Endothelial cell of umbilical vein (primary cell): Measurements from ENCODE around the gene PDE11A. TPM values are rescaled to one million over a fixed set of nuclear protein-coding genes. Genes with fewer than 3 reads are reported as not detected.

ENCODE experiments used
- BruUV-seq: library from RNA; stranded (reverse); fragments of 400-500 nt; replicated peaks from 2 replicates; lab custom pipeline; 2021; lab: Mats Ljungman, UMichigan
- CTCF ChIA-PET: fragments of 300-600, 350-600 bp; sonication (Branson Sonifier 250); formaldehyde crosslinking; loops from one replicate; lab custom pipeline; 2021; ENCODE audit warnings: antibody characterized with exemption, inconsistent platforms; lab: Charles Lee
- POLR2A ChIA-PET: fragments of 300-600, 350-600 bp; sonication (Branson Sonifier 250); formaldehyde crosslinking; loops from one replicate; lab custom pipeline; 2021; ENCODE audit warnings: antibody characterized with exemption, inconsistent platforms; lab: Charles Lee
- DNase-seq: peaks from one replicate; pipeline ENCODE4 v3.0.0-alpha.2; 2011; ENCODE audit warnings: low read depth, low spot score
- FAIRE-seq: peaks from 2 replicates; lab custom pipeline; 2011; peaks lifted over from hg19 to GRCh38; lab: Jason Lieb, UNC
- H2AFZ ChIP-seq: 2 replicates; pipeline ENCODE4 v1.6.0; 2012; ENCODE audit warnings: low read depth, low read length, control low read depth, inconsistent platforms
- H3K27ac ChIP-seq: 2 replicates; pipeline ENCODE4 v1.5.1; 2011; ENCODE audit warnings: low read depth, mild to moderate bottlenecking, control low read depth, low read length, moderate library complexity; ENCODE audit not compliant: insufficient read depth
- H3K27me3 ChIP-seq, 2 experiments: 2 replicates each; pipeline versions ENCODE4 v1.6.0 to v1.6.1; 2011; ENCODE audit warnings: low read length in 2 of 2, mixed read lengths in 1 of 2; ENCODE audit not compliant: control insufficient read depth in 2 of 2, insufficient read depth in 2 of 2
- H3K36me3 ChIP-seq, 2 experiments: 2 replicates in 1 of 2; 3 replicates in 1 of 2; pipeline ENCODE4 v1.5.1; 2011; ENCODE audit warnings: low read length in 2 of 2, mild to moderate bottlenecking in 1 of 2, moderate library complexity in 1 of 2; ENCODE audit not compliant: control insufficient read depth in 2 of 2, insufficient read depth in 2 of 2; ENCODE audit errors: extremely low read depth in 1 of 2
- H3K4me1 ChIP-seq: 3 replicates; pipeline ENCODE4 v1.5.1; 2011; ENCODE audit warnings: mild to moderate bottlenecking, low read length; ENCODE audit not compliant: control insufficient read depth, insufficient read depth; ENCODE audit errors: extremely low read depth
- H3K4me2 ChIP-seq: 2 replicates; pipeline ENCODE4 v1.6.1; 2011; ENCODE audit warnings: low read length, control low read depth, mixed read lengths; ENCODE audit not compliant: insufficient read depth
- H3K4me3 ChIP-seq, 3 experiments: fragments of 200-600 bp in 1 of 3; sonication (generic), shearing (Covaris generic) in 1 of 3; replicated peaks in 1 of 3; 2 replicates each; pipeline ENCODE4 v1.5.1; 2011 to 2016; ENCODE audit warnings: control low read depth in 3 of 3, low read length in 3 of 3, mild to moderate bottlenecking in 2 of 3, inconsistent platforms in 1 of 3, low read depth in 1 of 3, moderate library complexity in 1 of 3; ENCODE audit not compliant: insufficient read depth in 1 of 3
- H3K79me2 ChIP-seq: 2 replicates; pipeline ENCODE4 v1.6.0; 2012; ENCODE audit warnings: low read length, inconsistent platforms; ENCODE audit not compliant: control insufficient read depth, insufficient read depth
- H3K9ac ChIP-seq: replicated peaks from 2 replicates; pipeline ENCODE3; 2011; ENCODE audit warnings: low read length, control low read depth; ENCODE audit not compliant: insufficient read depth; ENCODE audit errors: extremely low read depth
- H3K9me1 ChIP-seq: replicated peaks from 3 replicates; pipeline ENCODE4 v1.6.0; 2011; ENCODE audit warnings: mild to moderate bottlenecking, low read length; ENCODE audit not compliant: control insufficient read depth, insufficient read depth; ENCODE audit errors: extremely low read depth
- H3K9me3 ChIP-seq: replicated peaks from 2 replicates; pipeline ENCODE4 v1.5.1; 2012; ENCODE audit warnings: low read length, inconsistent platforms; ENCODE audit not compliant: control insufficient read depth, insufficient read depth
- H4K20me1 ChIP-seq: replicated peaks from 2 replicates; pipeline ENCODE3; 2011; ENCODE audit warnings: mild to moderate bottlenecking, low read length; ENCODE audit not compliant: control insufficient read depth, insufficient read depth; ENCODE audit errors: extremely low read depth
- CTCF ChIP-seq, 2 donors: IDR thresholded peaks; 1 replicate in 1 of 2; 2 replicates in 1 of 2; pipeline ENCODE4 v1.5.1; 2011; ENCODE audit warnings: low read length in 2 of 2, mild to moderate bottlenecking in 2 of 2, moderate library complexity in 2 of 2, control low read depth in 1 of 2, inconsistent platforms in 1 of 2, low read depth in 1 of 2; ENCODE audit not compliant: insufficient read depth in 1 of 2; ENCODE audit errors: extremely low read depth in 1 of 2
- FOS ChIP-seq: IDR thresholded peaks from 2 replicates; pipeline ENCODE4 v1.6.1; 2011; ENCODE audit warnings: mild to moderate bottlenecking, low read length, moderate library complexity, borderline replicate concordance; ENCODE audit not compliant: insufficient read depth
- GATA2 ChIP-seq: IDR thresholded peaks from 2 replicates; pipeline ENCODE4 v1.7.0; 2011; ENCODE audit warnings: low read depth, mild to moderate bottlenecking, moderate library complexity, mixed read lengths, low read length; ENCODE audit not compliant: insufficient read length, insufficient read depth
- JUN ChIP-seq: IDR thresholded peaks from 2 replicates; pipeline ENCODE4 v1.6.1; 2011; ENCODE audit warnings: borderline replicate concordance, low read depth; ENCODE audit not compliant: insufficient read length, insufficient read depth
- MAX ChIP-seq: IDR thresholded peaks from 2 replicates; pipeline ENCODE4 v1.6.1; 2011; ENCODE audit not compliant: insufficient read depth, insufficient read length
- MYC ChIP-seq: IDR thresholded peaks from one replicate; pipeline ENCODE4 v1.6.1; 2011; ENCODE audit warnings: mild to moderate bottlenecking, low read depth, low read length
- POLR2A ChIP-seq: IDR thresholded peaks from 2 replicates; pipeline ENCODE4 v1.6.1; 2012; ENCODE audit warnings: low read depth, mild to moderate bottlenecking, control low read depth, low read length
- POLR2AphosphoS5 ChIP-seq: IDR thresholded peaks from 2 replicates; pipeline ENCODE4 v1.6.1; 2012; ENCODE audit warnings: low read depth, mild to moderate bottlenecking, control low read depth, low read length, moderate library complexity; ENCODE audit not compliant: insufficient read depth
- dilution Hi-C: fragments of 300-500 bp; cut with MboI; formaldehyde crosslinking; loops from one replicate; pipeline ENCODE4 v1.15.0; 2019; ENCODE audit warnings: low sequenced_read_pairs; ENCODE audit not compliant: extremely low pct_ligation_motif_present
- intact Hi-C: fragments of 100-400 bp; cut with micrococcal nuclease; formaldehyde crosslinking; loops from one replicate; pipeline ENCODE4 v1.10.0; 2022
- polyA plus RNA-seq, 4 experiments: library from polyadenylated mRNA; depleted of rRNA in 3 of 4; stranded (reverse) in 3 of 4; unstranded in 1 of 4; fragments of >200 nt; gene quantifications; 2 replicates each; pipeline versions ENCODE4 v1.2.1 to v1.2.3, GENCODE V29; 2011 to 2012; ENCODE audit warnings: missing spikeins in 1 of 4
- total RNA-seq: library from RNA; stranded (reverse); gene quantifications from 2 replicates; pipeline ENCODE4 v1.2.3, GENCODE V29; 2021

PDE11A gene
- total and polyA plus RNA-seq, 2 donors (not counting 3 experiments of a cell fraction or from before 2014, with no cell fraction given) = 0.07 to 0.51 TPM

GRCh38 chr2:178117725-178118124 is 45.1 kb upstream of the PDE11A start:
- no TSS peak for BruUV-seq
- intact Hi-C loops (no loop called here), dilution Hi-C loops (no loop called here)
- Histone ChIP-seq H3K79me2 (peaks cover 1% of the 10 kb centered on the region), H3K9me3 (no peaks in the 10 kb centered on the region), H3K27me3 (no peaks in the 10 kb centered on the region), H3K4me2 (no peak overlapping the region), H3K36me3 (peaks cover 2% of the 10 kb centered on the region in 2 experiments), H3K9me1 (no peaks in the 10 kb centered on the region), H3K9ac (no peak overlapping the region), H3K27ac (no peak overlapping the region), H3K4me3 (no peak overlapping the region), H2AFZ (no peak overlapping the region), H3K4me1 (peaks cover 6% of the 10 kb centered on the region), H4K20me1 (no peaks in the 10 kb centered on the region)
- POLR2A ChIA-PET = no interaction called here
- CTCF ChIA-PET = interaction anchor here (1.0 to 3.4 kb wide), 5 partner anchors 13 to 302 kb away, joined by 3 to 18 read pairs (median 6); no protein-coding TSS in a partner anchor
- TF ChIP-seq POLR2A (no peak), MYC (no peak), GATA2 (no peak), POLR2AphosphoS5 (no peak), JUN (no peak), MAX (no peak)
- no peak for FAIRE-seq
- DNase-seq = no peak

- no peaks in the 10 kb centered on the region for H3K9me1 ChIP-seq
- BruUV-seq = no TSS peak
- FAIRE-seq (no peak), DNase-seq (no peak)
- H2AFZ ChIP-seq = no peak overlapping the region
- peaks cover 6% of the 10 kb centered on the region for H3K4me1 ChIP-seq
- H3K9ac ChIP-seq = no peak overlapping the region
- dilution Hi-C loops = no loop called here
- H3K36me3 ChIP-seq = no peaks in the 10 kb centered on the region
- no peak overlapping the region for H3K4me3 ChIP-seq
- H4K20me1 ChIP-seq = no peaks in the 10 kb centered on the region
- no peaks in the 10 kb centered on the region for H3K27me3 ChIP-seq
- POLR2A ChIA-PET = no interaction called here
- CTCF ChIA-PET = interaction anchor here (1.1 to 2.0 kb wide), 2 partner anchors 17 to 300 kb away, joined by 4 to 7 read pairs; no protein-coding TSS in a partner anchor
- no peaks in the 10 kb centered on the region for H3K9me3 ChIP-seq
- no peak overlapping the region for H3K27ac ChIP-seq
- peaks cover 3% of the 10 kb centered on the region for H3K79me2 ChIP-seq
- intact Hi-C loops = no loop called here
- TF ChIP-seq POLR2A (no peak), POLR2AphosphoS5 (no peak), MAX (no peak), JUN (no peak), CTCF (IDR thresholded peaks at IDR 0.05; ENCODE audit: extremely low read depth in 1 of 2, insufficient read depth in 1 of 2, low read depth in 1 of 2, low read length in 2 of 2) (no peak), FOS (no peak), GATA2 (no peak)
- H3K4me2 ChIP-seq = no peak overlapping the region
Measured at GRCh38 chr2:178115271-178115670, 42.7 kb upstream of the PDE11A start.
